ENCODE results near the gene OR7A17.

The OR7A17 gene

GRCh38 chr19:14886032-14886431 is at the start of gene OR7A17:
Gene OR7A17, minus strand, starts transcription at chr19:14886132. Its CDS starts 4,777 bp downstream, at chr19:14881355.
- ATAC-seq = no peak

DNA sequence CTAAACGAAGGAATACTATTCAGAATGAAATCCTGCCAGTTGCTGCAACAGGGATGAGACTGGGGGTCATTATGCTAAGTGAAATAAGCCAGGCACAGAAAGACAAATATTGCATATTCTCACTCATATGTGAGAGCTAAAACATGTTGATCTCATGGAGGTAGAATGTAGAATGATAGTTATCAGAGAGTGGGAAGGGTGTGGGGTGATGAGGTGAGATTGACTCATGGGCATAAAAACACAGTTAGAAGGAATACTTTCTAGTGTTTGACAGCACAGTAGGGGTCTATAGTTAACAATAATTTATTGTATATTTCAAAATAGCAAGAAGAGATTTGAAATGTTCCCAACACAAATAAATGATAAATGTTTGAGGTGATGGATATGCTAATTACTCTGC is 47.6 kb upstream of the OR7A17 start:
- no peak for ATAC-seq

DNA sequence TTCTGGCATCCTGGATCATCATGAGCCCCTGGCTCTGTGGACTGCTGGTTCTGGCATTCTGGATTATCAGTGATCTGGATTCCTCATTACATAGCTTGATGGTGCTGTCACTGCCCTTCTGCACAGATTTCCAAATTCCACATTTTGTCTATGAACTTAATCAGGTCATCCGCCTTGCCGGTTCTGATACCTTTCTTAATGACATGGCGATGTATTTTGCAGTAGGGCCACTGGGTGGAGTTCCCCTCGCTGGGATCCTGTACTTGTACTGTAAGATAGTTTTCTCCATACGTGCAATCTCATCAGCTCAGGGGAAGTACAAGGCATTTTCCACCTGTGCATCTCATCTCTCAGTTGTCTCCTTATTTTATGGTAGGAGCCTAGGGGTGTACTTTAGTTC is 30.9 kb upstream of the OR7A17 start:
- no peak for ATAC-seq

GRCh38 chr19:14915116-14915515 is 29.2 kb upstream of the OR7A17 start:
- no peak for ATAC-seq

DNA sequence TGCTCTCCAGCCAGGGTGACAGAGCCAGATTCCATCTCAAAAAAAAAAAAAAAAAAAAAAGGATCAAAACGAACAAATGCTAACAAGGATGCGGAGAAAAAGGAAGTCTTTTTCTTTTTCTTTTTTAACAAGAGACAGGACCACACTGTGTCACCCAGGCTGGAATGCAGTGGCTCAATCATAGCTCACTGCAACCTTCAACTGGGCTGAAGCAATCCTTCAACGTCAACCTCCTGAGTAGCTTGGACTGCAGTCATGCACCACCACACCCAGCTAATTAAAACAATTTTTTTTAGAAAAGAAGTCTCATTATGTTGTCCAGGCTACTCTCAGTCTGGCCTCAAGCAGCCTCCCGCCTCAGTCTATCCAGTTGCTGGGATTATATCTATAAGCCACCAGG is 20.8 kb upstream of the OR7A17 start:
- no peak for ATAC-seq

- no peak for ATAC-seq
Observed at GRCh38 chr19:14901675-14902260, 15.8 kb upstream of the OR7A17 start.

DNA sequence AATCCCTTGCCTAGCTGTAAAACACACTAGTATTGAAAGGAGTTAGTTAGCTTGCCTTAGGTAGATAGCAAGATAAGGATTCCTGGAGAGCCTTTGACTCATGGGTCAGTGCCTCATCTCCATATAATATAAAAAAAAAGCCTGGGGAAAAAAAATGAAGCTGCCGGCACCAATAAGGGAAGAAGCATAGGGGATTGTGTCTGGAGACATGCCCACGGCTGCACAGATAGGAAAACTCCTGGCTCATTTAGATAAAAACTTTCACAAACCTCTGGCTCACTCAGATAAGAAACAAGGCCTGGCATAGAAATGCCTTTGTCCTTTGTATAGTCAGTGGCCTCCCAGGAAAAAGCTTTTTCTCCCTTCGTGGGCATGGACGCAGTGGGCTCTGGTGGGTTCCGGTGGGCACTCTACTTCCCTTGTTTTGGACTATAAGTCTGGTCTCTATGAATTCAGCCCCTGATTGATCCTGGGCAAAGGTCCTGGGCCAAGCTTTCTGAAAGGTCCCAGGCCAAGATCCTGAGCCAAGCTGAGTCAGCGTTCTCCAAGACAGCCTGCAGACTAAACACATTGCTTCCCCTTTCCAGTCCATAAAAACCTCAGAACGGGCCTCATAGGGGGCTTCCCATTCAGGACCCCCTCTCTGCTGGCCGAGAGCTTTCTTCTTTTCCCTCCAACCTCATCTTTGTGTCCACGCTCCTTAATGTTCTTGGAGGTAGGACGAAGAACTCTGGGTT is 4.9 kb upstream of the OR7A17 start:
- no peak for ATAC-seq

DNA sequence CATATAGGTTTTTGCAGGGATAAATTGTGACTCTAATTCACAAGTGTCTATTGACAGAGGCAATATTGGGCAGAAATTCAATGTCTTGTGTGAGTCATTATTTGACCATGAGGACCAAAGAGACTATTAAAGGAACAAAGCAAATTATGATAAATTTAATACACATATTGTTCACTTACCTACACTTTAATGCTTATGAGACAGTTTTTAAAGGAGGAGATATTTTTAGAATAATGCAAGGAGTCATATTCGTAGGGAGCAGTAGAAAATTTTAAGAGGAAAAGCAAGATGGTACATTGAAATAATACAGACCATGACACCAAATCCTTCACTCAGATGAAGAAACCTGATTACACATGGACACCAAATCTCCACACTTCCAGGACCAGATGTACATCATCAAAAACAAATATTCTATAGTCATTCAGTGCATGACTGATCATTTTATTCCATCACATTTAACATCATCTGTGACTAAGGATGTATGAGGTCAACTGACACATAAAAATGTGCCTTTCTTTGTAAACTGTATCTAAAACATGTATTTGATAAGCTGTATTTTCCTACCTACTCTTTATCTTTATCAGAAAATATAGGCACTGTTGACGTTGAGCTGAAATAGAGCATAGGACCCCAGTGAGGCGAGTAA is 4.2 kb upstream of the OR7A17 start:
- no peak for ATAC-seq

GRCh38 chr19:14871619-14872230 is 14.2 kb downstream of the OR7A17 start:
- ATAC-seq = no peak

- ATAC-seq = no peak
Observed at GRCh38 chr19:14868497-14868896, 17.4 kb downstream of the OR7A17 start.

DNA sequence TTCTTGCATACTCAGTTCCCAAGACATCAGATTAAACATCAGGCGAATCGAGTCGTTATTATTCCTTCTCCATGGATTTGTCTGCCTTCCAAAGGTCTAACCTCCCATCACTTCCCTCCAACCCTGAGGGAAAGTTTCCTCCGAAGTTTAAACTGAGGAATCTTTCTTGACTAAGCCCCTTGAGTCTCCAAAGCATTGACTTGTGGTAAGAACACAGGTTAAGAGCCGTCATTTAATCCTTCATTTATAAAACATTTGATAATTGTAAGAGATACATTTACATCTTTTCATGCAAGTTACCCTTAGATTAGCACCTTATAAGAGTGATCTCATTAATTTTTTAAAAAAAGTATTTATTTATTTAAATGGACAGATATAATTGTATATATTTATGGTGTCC is 37.1 kb downstream of the OR7A17 start, which contains the start of gene OR7A10:
Gene OR7A10 (minus strand): TSS at position 101 of the 400 bp plus-strand sequence. CDS start 7,045 bp downstream, outside the sequence.
- ATAC-seq = no peak

GRCh38 chr19:14843578-14843977 is 42.4 kb downstream of the OR7A17 start:
- no peak for ATAC-seq

GRCh38 chr19:14843169-14843568 is 42.8 kb downstream of the OR7A17 start:
- no peak for ATAC-seq

GRCh38 chr19:14840206-14840605 is 45.7 kb downstream of the OR7A17 start:
- no peak for ATAC-seq

DNA sequence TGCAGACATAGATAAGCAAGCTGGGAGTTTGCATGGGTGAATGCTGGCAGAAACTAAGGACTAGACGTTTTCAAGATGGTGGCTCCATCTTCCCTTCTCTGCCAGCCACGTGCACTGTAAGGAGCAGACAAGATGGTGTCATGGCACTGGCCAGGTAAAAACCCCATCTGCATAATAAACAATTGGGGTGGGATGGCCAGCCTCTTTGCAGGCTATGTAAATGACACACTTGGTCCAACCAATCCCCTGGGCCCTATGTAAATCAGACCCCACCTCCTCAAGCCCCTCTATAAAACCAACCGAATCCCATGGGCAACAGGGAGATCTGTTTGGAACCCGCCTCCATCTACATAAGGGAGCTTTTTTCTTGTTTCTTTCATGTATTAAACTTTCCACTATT is 48.5 kb downstream of the OR7A17 start:
- ATAC-seq = no peak

DNA sequence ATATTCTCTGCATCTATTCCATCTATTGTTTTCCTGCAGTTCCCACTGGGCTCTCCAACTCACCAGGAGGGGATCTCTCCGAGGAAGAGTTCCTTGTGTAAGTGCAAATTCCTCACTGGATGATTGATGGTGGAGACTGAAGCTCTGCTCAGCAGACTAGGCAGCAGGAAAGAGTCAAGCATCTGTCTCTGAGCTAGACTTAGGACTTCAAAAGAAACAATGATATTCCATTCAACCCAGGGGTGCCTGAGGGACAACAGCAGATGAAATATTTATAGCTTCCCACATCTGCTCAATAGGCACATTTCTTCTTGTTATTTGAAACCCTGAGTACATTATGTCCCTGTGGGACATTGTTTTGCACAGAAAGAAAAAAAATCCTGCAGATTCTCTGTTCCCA is 50.9 kb downstream of the OR7A17 start, which contains the start of the genes OR7A5 and OR7C1:
Gene OR7A5 (minus strand): TSS at position 175 of the 400 bp plus-strand sequence. CDS start 6,944 bp downstream, outside the sequence.
Gene OR7C1 (minus strand): TSS at position 175 of the 400 bp plus-strand sequence. CDS start 35,049 bp downstream, outside the sequence.
- ATAC-seq = no peak

GRCh38 chr19:14830702-14831101 is 55.2 kb downstream of the OR7A17 start:
- ATAC-seq = no peak

Data from activated CD4-positive, CD25-positive, alpha-beta regulatory T cell treated with anti-CD3 and anti-CD28 coated beads, Interleukin-2, amount 50 U/mL, for 24 hours (primary cell).